ENCODE data around the gene CHPT1. TPM values are rescaled to one million over a fixed set of nuclear protein-coding genes. Genes with fewer than 3 reads are reported as not detected.

The CHPT1 gene
- total RNA-seq, 2 experiments from 2014 or later, result 17.0 to 17.3 TPM

- Mint-ChIP-seq H3K27ac (no peak overlapping the region), H3K9me3 (no peaks in the 10 kb centered on the region), H3K4me3 (no peak overlapping the region), H3K36me3 (ENCODE audit: low read depth) (no peaks in the 10 kb centered on the region), H3K4me1 (peaks cover 25% of the 10 kb centered on the region), H3K27me3 (no peaks in the 10 kb centered on the region)
- no peak for DNase-seq
- ChIA-PET POLR2A (no interaction called here), CTCF (interaction anchor here (2.3 kb wide), 1 partner anchor 145 kb away, joined by 6 read pairs; no protein-coding TSS in a partner anchor)
Measured at GRCh38 chr12:101694297-101694848, 3.1 kb upstream of the CHPT1 start.

DNA sequence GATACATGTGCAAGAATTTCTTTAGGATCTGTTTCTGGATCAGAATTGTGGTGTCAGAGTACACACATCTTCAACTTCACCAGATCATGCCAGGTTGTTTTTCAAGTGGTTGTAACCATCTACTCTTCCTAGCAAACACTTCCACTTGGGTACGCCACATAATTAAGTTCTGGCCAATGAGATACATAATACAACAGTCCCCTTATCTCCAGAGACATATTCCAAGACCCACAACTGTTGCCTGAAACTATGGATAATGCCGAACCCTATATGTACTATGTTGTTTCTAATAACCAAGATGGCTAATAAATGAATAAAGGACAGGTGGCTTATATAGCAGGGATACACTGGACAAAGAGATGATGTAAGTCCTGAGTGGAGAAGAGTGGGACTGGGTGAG, 2.5 kb upstream of the CHPT1 start:
- Mint-ChIP-seq H3K4me3 (no peak overlapping the region), H3K27ac (no peak overlapping the region), H3K4me1 (peaks cover 28% of the 10 kb centered on the region), H3K27me3 (no peaks in the 10 kb centered on the region), H3K36me3 (ENCODE audit: low read depth) (no peaks in the 10 kb centered on the region), H3K9me3 (no peaks in the 10 kb centered on the region)
- no peak for DNase-seq
- CTCF ChIA-PET, result interaction anchor here (2.3 kb wide), 1 partner anchor 144 kb away, joined by 6 read pairs; no protein-coding TSS in a partner anchor
- POLR2A ChIA-PET, result no interaction called here

DNA sequence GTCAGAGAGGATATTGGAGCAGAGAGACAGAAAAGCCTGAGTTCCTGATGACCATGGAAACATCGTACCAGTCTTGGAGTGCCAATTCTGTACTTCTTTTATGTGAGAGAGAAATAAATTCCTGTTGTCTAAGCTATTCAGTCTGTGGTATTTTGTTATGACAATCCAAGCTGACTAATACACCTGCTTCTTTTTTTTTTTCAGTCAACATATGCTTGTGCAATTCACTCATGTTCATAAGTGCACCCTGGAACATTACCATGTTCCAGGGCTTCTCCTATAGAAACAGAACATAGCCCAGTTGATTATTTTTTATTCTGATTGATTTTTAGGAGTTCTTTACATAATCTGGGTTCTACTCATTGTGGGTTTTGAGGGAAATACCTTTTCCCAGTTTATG, 1.7 kb upstream of the CHPT1 start:
- no peaks in the 10 kb centered on the region for H3K36me3 Mint-ChIP-seq (ENCODE audit: low read depth)
- H3K4me1 Mint-ChIP-seq, result peaks cover 33% of the 10 kb centered on the region
- no peak for DNase-seq
- no peak overlapping the region for H3K27ac Mint-ChIP-seq
- H3K4me3 Mint-ChIP-seq, result no peak overlapping the region
- CTCF ChIA-PET, result interaction anchor here (2.3 kb wide), 1 partner anchor 144 kb away, joined by 6 read pairs; no protein-coding TSS in a partner anchor
- H3K27me3 Mint-ChIP-seq, result no peaks in the 10 kb centered on the region
- POLR2A ChIA-PET, result no interaction called here
- H3K9me3 Mint-ChIP-seq, result no peaks in the 10 kb centered on the region

GRCh38 chr12:101696251-101697196, 916 bp upstream of the CHPT1 start:
- Mint-ChIP-seq H3K27ac (peak overlapping the region; percentile 66), H3K9me3 (no peaks in the 10 kb centered on the region), H3K4me3 (peak overlapping the region; percentile 85), H3K36me3 (ENCODE audit: low read depth) (peaks cover 2% of the 10 kb centered on the region), H3K4me1 (peaks cover 38% of the 10 kb centered on the region), H3K27me3 (no peaks in the 10 kb centered on the region)
- POLR2A ChIA-PET, result interaction anchor here (0.9 to 1.6 kb wide), 3 partner anchors 8 to 55 kb away, joined by 3 to 4 read pairs (median 4); no protein-coding TSS in a partner anchor
- CTCF ChIA-PET, result interaction anchor here (2.2 kb wide), 1 partner anchor 13 kb away, joined by 5 read pairs; no protein-coding TSS in a partner anchor
- no peak for DNase-seq

DNA sequence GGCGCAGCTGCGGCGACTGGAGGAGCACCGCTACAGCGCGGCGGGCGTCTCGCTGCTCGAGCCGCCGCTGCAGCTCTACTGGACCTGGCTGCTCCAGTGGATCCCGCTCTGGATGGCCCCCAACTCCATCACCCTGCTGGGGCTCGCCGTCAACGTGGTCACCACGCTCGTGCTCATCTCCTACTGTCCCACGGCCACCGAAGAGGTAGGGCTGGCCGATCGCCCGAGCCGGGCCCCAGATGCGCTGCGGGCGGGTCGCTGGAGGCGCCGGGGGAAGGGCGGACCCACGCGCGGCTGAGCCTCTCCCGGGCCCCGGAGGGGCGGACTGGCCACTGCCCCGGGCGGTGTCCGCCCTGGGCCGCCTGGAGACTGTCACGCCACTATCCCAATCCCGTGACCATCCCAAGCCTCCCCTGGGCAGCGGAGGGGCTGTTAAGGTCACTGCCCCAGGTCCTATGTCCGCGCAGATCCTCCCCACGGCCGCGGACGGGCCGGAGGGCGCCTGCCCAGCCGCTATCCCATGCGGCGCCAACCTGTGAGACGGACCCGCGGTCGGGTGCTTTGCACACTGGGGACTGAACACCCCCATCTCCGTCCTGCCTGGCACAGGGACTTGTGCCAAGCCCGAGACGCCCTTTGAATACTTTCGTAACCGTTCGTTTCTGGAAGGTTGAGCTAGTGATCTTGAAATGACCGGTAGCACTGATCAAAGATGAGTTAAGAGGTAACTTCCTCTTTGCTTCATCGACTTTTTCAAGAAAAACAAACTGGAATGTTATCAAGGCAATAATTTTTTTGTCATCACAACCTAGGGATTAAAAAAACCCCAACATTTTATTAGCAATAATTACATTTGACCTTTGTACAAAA, 725 bp downstream of the CHPT1 start:
- no peaks in the 10 kb centered on the region for H3K9me3 Mint-ChIP-seq
- DNase-seq, result peak; percentile 20
- H3K4me3 Mint-ChIP-seq, result peak overlapping the region; percentile 87
- CTCF ChIA-PET, result interaction anchor here (1.3 to 2.2 kb wide), 3 partner anchors 14 to 291 kb away, joined by 3 to 5 read pairs (median 4); no protein-coding TSS in a partner anchor
- no peaks in the 10 kb centered on the region for H3K27me3 Mint-ChIP-seq
- peaks cover 38% of the 10 kb centered on the region for H3K4me1 Mint-ChIP-seq
- POLR2A ChIA-PET, result interaction anchor here (0.8 to 1.6 kb wide), 5 partner anchors 10 to 363 kb away, joined by 3 to 4 read pairs (median 3); no protein-coding TSS in a partner anchor
- peak overlapping the region; percentile 69 for H3K27ac Mint-ChIP-seq
- H3K36me3 Mint-ChIP-seq (ENCODE audit: low read depth), result peaks cover 2% of the 10 kb centered on the region

DNA sequence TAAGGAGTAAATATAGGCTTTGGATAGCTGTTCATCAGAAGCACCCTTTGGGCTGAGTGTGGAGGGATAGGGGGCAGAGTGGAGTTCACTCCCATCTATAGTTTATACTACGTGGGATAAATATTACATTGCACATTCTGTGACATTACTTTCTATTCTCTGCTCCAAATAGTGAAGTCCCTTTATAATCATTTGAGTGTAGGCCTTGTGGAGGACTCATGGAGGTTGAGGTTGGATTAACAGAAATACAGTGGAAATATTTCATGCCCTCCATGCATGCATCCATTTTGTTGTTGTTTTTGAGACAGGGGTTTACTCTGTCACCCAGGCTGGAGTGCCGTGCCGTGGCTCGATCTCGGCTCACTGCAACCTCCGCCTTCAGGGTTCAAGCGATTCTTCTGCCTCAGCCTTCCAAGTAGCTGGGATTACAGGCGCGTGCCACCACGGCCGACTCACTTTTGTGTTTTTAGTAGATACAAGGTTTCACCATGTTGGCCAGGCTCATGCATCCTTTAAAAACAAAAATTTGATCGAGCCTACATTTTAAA, 1.4 kb downstream of the CHPT1 start:
- no peak for DNase-seq
- H3K4me1 Mint-ChIP-seq, result peaks cover 38% of the 10 kb centered on the region
- ChIA-PET POLR2A (interaction anchor here (0.8 to 1.6 kb wide), 3 partner anchors 16 to 362 kb away, joined by 3 to 4 read pairs (median 3); no protein-coding TSS in a partner anchor), CTCF (interaction anchor here (1.3 to 2.2 kb wide), 3 partner anchors 15 to 292 kb away, joined by 3 to 5 read pairs (median 4); no protein-coding TSS in a partner anchor)
- peak overlapping the region; percentile 87 for H3K4me3 Mint-ChIP-seq
- H3K9me3 Mint-ChIP-seq, result no peaks in the 10 kb centered on the region
- H3K36me3 Mint-ChIP-seq (ENCODE audit: low read depth), result peaks cover 2% of the 10 kb centered on the region
- H3K27ac Mint-ChIP-seq, result peak overlapping the region; percentile 69
- H3K27me3 Mint-ChIP-seq, result no peaks in the 10 kb centered on the region

DNA sequence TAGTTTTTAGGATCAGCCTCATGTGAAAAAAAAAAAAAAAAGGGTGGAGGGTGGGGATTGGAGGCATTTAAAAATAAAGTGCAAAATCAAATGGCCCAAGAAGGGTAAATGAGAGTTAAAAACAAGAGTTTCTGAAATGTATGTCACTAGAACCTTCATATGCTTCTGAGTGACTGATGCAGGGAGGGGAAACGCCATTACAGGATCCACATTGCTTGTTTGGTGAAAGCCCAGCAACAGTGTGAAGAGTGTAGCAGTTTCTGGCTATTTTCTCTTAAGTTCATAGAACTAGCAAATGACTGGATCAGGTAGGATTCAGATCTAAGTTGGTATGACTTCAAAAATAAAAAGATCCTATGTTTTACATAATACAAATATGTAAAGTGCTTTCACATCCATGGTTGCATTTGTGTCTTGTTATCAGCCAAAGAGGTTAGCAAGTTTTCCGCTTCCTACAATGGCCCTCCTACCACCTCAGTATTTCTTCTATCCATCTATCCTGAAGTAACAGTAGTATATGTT, 2.9 kb downstream of the CHPT1 start:
- ChIA-PET CTCF (interaction anchor here (0.9 kb wide), 1 partner anchor 140 kb away, joined by 3 read pairs; no protein-coding TSS in a partner anchor), POLR2A (no interaction called here)
- no peaks in the 10 kb centered on the region for H3K27me3 Mint-ChIP-seq
- H3K27ac Mint-ChIP-seq, result no peak overlapping the region
- H3K4me1 Mint-ChIP-seq, result peaks cover 37% of the 10 kb centered on the region
- no peak for DNase-seq
- H3K36me3 Mint-ChIP-seq (ENCODE audit: low read depth), result peaks cover 2% of the 10 kb centered on the region
- H3K4me3 Mint-ChIP-seq, result no peak overlapping the region
- H3K9me3 Mint-ChIP-seq, result no peaks in the 10 kb centered on the region

DNA sequence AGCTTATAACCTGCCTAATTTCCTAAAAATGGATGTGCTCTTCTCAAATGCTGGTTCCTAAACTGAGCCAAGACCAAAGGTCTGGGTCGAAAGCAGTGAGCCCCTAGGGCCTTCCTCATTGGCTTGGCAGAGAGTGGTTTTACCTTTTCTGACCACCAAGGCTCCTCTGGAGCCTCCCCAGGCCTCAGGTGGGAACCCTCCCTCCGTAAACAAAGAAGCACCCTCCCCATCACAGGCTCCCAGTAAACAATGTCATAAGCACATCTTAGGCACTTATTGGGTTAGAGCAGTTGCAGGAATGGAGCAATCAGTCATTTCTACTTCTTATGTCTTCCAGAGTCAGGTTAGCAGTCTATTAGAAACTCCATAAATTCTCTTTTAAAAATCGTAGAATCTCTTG, 6.0 kb downstream of the CHPT1 start:
- POLR2A ChIA-PET, result no interaction called here
- Mint-ChIP-seq H3K36me3 (ENCODE audit: low read depth) (peaks cover 2% of the 10 kb centered on the region), H3K9me3 (no peaks in the 10 kb centered on the region), H3K27ac (no peak overlapping the region), H3K27me3 (no peaks in the 10 kb centered on the region), H3K4me3 (no peak overlapping the region), H3K4me1 (peaks cover 22% of the 10 kb centered on the region)
- CTCF ChIA-PET, result interaction anchor here (0.6 kb wide), 1 partner anchor 152 kb away, joined by 3 read pairs; no protein-coding TSS in a partner anchor
- no peak for DNase-seq

DNA sequence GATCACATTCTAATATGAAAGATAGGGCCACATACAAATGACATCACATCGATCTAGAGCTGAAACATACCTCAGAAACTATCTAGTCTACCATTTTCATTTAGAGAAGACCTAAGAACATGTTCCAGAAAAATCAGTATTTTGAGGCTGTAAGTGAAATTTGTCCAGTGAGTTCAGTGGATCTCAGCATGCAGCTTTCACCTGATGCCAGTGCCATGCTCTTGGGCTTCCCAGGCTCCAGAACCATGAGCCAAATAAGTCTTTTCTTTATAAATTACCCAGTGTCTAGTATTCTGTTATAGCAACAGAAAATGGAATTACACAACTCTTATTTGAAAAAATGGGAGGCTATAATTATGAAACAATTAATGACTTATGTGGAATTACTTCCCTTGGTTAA, 9.0 kb downstream of the CHPT1 start:
- ChIA-PET CTCF (no interaction called here), POLR2A (no interaction called here)
- no peaks in the 10 kb centered on the region for H3K27me3 Mint-ChIP-seq
- H3K36me3 Mint-ChIP-seq (ENCODE audit: low read depth), result no peaks in the 10 kb centered on the region
- peaks cover 21% of the 10 kb centered on the region for H3K4me1 Mint-ChIP-seq
- no peak for DNase-seq
- H3K27ac Mint-ChIP-seq, result no peak overlapping the region
- no peaks in the 10 kb centered on the region for H3K9me3 Mint-ChIP-seq
- no peak overlapping the region for H3K4me3 Mint-ChIP-seq

- Mint-ChIP-seq H3K27me3 (no peaks in the 10 kb centered on the region), H3K36me3 (ENCODE audit: low read depth) (no peaks in the 10 kb centered on the region), H3K9me3 (no peaks in the 10 kb centered on the region), H3K27ac (no peak overlapping the region), H3K4me1 (peaks cover 21% of the 10 kb centered on the region), H3K4me3 (no peak overlapping the region)
- no peak for DNase-seq
- CTCF ChIA-PET, result interaction anchor here (0.5 kb wide), 1 partner anchor 52 kb away, joined by 3 read pairs; no protein-coding TSS in a partner anchor
- POLR2A ChIA-PET, result no interaction called here
Measured at GRCh38 chr12:101707131-101707782, 9.8 kb downstream of the CHPT1 start.

DNA sequence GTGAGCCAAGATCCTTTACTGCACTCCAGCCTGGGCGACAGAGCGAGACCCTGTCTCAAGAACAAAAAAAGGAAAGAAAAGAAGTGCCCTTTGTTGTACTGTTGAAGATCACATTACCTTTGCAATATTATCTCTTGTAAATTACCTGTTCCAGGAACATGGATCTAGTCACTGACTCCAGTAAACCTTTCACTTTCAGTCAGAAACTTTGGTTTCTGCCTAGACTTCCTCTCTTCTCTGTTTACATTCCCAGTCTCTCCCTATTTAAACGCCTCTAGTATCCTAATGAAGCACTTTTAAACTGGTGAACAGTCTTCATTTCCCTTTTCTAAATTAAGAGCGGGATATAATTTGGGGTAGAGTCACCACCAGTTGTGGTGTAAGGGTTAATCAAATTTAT, 12.8 kb downstream of the CHPT1 start:
- H3K4me3 Mint-ChIP-seq, result no peak overlapping the region
- H3K9me3 Mint-ChIP-seq, result no peaks in the 10 kb centered on the region
- POLR2A ChIA-PET, result no interaction called here
- H3K4me1 Mint-ChIP-seq, result peaks cover 21% of the 10 kb centered on the region
- no peaks in the 10 kb centered on the region for H3K36me3 Mint-ChIP-seq (ENCODE audit: low read depth)
- no peaks in the 10 kb centered on the region for H3K27me3 Mint-ChIP-seq
- CTCF ChIA-PET, result interaction anchor here (0.9 kb wide), 1 partner anchor 49 kb away, joined by 3 read pairs; no protein-coding TSS in a partner anchor
- no peak overlapping the region for H3K27ac Mint-ChIP-seq
- no peak for DNase-seq

Measured in activated CD4-positive, alpha-beta memory T cell treated with anti-CD3 and anti-CD28 coated beads, Interleukin-2, amount 10 ng/mL, durations not matched to agents 7 days and 5 days (primary cell).